GM13977 (cell line): ENCODE data around the gene PJA2.

ENCODE experiments used
- DNase-seq: peaks from one replicate; pipeline ENCODE4 v3.0.0; 2012; ENCODE audit warnings: low spot score
- in situ Hi-C: fragments of 300-500 bp; cut with MboI; formaldehyde crosslinking; loops from one replicate; pipeline ENCODE4 v1.12.0; 2022; ENCODE audit warnings: low sequenced_read_pairs, low pct_unique_long_range_greater_than_20kb, mixed read lengths, inconsistent platforms; ENCODE audit not compliant: unreplicated experiment
- TF ChIP-seq, protein P1 (sequence below): IDR thresholded peaks from 2 replicates; pipeline ENCODE4 v1.5.1; 2012; ENCODE audit warnings: mild to moderate bottlenecking, control low read depth; ENCODE audit not compliant: insufficient read depth; ENCODE audit errors: extremely low read depth, missing control alignments

The PJA2 gene

DNA sequence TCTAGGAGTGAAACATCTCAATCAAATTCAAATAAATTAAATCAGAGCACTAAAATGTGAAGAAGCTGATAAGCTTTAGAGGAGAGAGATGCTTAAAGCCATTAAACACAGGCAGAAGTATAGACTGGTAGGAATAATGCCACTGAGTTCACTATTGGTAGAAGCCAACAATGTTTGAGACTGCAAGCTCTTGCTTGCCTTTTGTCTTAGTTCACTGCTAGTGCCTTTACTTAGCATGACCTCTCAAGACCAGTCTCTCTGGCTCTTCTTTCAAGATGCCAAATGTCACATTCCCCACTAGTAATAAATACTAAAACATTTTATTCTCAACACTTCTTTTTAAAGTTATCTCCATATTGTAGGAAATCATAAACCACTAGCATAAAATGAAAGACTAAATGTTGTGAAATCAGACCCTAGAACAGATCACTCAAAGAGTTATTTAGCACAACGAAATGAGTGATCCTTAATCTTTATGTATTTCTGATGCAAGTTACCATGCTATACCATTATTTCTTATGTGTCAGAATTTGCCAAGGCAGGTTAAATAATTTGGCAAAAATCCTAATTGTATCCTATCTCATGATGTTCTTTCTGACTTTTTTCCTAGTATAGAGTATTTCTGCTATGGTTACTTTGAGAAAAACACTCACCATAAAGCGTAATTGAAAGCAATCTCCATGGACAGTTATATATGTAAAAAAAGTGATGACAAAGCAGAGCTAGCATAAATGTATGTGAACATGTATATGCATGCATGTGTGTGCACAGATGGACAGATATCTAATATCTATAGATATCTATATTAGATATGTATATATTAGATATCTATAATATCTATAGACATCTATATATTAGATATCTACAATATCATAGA lies 57.5 kb downstream of the PJA2 start:
- TF ChIP-seq, protein P1, sequence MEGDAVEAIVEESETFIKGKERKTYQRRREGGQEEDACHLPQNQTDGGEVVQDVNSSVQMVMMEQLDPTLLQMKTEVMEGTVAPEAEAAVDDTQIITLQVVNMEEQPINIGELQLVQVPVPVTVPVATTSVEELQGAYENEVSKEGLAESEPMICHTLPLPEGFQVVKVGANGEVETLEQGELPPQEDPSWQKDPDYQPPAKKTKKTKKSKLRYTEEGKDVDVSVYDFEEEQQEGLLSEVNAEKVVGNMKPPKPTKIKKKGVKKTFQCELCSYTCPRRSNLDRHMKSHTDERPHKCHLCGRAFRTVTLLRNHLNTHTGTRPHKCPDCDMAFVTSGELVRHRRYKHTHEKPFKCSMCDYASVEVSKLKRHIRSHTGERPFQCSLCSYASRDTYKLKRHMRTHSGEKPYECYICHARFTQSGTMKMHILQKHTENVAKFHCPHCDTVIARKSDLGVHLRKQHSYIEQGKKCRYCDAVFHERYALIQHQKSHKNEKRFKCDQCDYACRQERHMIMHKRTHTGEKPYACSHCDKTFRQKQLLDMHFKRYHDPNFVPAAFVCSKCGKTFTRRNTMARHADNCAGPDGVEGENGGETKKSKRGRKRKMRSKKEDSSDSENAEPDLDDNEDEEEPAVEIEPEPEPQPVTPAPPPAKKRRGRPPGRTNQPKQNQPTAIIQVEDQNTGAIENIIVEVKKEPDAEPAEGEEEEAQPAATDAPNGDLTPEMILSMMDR: no peak
- DNase-seq: no peak
- in situ Hi-C loops: no loop called here

DNA sequence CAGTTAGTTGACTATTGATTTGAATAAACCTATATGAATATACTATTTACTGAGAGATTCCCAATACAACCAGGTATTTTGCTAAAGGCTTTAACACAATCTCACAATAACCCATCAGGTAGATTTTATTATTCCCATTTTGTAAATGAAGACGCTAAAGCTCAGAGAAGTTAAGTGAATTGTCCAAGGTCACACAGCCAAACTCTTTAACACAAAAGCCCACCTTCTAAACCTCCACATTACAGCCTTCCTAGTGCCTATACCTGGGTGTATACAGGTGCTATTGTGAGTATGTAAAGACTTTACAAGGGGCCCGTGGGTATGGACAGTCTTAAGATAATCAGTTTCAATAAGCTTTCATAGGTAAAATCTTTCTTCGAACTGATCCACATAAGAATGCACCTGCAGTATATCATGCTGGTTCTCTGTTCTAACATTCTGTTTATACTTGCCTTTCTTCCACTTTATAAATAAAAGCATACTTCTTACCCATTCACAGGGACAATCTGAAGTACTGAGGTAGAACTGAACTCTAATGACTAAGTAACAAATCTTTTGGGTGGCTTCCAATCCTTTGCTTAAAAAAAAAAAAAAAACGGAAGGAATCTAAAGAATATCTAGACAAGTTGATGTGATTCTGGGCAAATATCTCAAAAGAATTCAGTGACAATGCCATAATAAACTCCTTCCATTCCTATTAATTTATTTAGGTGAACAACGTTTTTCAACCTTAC lies 59.1 kb downstream of the PJA2 start:
- no peak for DNase-seq
- TF ChIP-seq, protein P1: no peak
- in situ Hi-C loops: no loop called here

DNA sequence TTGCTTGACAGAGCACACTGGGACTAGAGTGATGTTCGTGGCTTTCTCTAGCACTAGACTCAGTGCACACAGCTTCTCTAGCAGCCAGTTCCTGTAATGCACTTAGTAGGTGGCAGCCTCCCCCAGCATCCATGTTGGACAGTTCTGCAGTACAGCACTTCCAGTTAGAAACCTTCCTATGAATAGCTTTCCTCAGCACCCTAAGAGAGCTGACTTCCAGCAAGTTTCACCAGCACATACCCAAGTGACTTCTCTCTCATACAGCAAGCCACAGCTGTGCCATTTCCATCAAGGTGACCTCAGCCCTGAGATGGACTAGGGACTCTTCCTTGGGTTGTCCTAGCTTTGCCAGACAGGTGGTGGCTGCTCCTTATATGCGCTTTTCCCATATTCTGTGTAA lies 60.4 kb downstream of the PJA2 start:
- in situ Hi-C loops: no loop called here
- TF ChIP-seq, protein P1: no peak
- no peak for DNase-seq

DNA sequence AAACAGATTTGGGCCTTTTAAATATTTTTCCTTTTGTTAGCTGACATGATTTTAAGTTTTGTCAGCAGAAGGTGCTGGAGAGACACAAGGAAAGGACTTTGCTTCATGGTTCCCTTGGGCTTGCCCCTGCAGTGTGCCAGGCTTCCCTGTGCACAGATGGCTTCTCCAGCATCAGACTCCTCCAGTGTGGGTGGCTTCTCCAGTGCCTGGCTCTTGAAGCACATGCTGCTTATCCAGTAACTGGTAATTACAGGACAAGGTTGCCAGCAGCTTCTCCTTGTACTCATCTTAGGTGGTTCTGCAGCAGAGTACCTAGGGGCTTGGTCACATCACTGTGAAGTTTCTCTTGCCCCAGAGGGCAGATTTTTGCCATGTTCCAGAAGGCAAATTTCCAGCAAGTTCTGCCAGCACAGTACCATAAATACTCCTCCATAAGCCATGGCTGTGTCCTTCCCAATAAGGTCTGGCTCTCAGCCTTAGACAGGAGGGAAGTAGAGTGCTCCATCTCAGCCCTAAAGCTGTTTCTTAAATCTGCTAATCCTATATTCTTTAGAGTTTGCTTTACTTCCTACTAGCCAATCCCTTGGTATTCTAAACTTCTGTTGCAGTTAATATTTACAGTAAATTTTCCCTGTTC lies 62.4 kb downstream of the PJA2 start:
- TF ChIP-seq, protein P1: no peak
- no peak for DNase-seq
- in situ Hi-C loops: no loop called here

DNA sequence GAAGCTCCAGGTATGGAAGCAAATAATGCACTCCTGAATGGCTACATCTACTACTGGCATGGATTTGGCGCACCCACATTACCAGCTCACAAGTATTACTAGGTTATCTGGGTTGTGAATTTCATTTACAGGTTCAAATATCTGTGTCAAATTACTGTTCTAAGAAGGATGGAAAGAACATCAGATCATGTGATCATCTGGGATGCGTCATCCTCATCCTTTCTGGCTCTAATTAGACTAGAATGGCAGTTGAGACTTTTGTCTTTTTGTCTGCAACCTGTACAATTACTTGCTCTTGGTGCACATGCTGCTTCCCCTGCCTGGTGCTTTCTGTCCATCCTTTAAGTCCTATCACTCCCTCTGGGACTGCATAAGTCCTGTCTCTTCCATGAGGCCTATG lies 64.1 kb downstream of the PJA2 start:
- in situ Hi-C loops: no loop called here
- DNase-seq: no peak
- TF ChIP-seq, protein P1: no peak

DNA sequence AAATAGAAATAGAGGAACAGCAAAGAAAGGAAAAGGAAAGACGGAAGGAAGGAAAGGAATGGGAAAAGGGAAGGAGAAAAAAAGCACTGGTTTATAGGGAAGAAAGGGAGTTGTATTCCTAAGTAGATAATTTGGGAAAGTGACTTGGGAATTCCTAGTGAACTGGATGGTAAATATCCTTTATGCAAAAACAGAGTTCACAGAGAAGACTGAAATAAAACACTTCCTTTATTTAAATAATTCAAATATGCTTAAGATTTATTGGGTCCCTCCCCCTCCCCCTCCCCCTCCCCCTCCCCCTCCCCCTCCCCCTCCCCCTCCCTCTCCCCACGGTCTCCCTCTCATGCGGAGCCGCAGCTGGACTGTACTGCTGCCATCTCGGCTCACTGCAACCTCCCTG lies 69.4 kb downstream of the PJA2 start:
- DNase-seq: no peak
- in situ Hi-C loops: no loop called here
- TF ChIP-seq, protein P1: no peak
